ENCODE measurements around the gene FES.

Gene FES

GRCh38 chr15:90875549-90875981, 8.7 kb upstream of the FES start:
- DNase-seq (ENCODE audit: insufficient read length, low spot score) (no peak), FAIRE-seq (no peak)

- FAIRE-seq, result no peak
- DNase-seq (ENCODE audit: insufficient read length, low spot score), result no peak
These were observed 8.3 kb upstream of the FES start for GRCh38 chr15:90876046-90876445.

DNA sequence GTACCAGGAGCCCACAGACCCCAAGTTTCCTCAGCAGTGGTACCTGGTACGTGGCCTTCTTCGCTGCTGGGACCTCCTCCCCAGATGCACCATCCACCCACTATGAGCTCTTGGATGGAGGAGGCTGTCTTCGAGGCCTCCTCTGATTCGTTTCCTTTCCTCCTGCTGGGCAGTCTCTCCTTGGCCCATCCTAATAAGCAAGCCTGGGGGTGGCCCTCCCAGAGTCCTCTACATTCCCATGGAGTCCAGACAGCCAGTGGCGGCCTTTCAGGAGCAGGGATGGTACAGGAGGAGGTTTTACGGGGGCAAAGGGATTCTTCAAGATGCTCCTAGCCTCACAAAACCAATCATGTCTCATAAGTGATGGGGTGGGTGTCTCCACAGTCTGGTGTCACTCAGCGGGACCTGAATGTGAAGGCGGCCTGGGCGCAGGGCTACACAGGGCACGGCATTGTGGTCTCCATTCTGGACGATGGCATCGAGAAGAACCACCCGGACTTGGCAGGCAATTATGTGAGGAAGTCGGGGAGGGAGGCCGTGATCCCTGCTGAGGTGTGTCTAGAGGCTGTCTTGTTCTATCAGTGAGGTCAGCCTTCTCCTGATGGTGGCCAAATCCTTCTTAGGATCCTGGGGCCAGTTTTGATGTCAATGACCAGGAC, 7.7 kb upstream of the FES start:
- DNase-seq (ENCODE audit: insufficient read length, low spot score) (no peak), FAIRE-seq (no peak)

GRCh38 chr15:90877315-90877714, 7.0 kb upstream of the FES start:
- FAIRE-seq (no peak), DNase-seq (ENCODE audit: insufficient read length, low spot score) (no peak)

DNA sequence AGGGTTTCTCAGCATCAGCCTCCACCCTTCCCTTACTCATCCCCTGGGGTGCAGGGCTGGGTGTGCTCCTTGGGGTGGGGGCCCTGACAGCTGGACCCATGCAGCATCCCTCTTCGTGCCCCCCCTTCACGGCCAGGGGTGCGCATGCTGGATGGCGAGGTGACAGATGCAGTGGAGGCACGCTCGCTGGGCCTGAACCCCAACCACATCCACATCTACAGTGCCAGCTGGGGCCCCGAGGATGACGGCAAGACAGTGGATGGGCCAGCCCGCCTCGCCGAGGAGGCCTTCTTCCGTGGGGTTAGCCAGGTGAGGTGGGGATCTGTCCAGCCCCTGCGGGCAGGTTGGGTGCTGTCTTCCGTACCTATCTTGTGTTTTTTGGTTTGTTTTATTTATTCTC, 6.3 kb upstream of the FES start:
- no peak for FAIRE-seq
- DNase-seq (ENCODE audit: insufficient read length, low spot score), result no peak

DNA sequence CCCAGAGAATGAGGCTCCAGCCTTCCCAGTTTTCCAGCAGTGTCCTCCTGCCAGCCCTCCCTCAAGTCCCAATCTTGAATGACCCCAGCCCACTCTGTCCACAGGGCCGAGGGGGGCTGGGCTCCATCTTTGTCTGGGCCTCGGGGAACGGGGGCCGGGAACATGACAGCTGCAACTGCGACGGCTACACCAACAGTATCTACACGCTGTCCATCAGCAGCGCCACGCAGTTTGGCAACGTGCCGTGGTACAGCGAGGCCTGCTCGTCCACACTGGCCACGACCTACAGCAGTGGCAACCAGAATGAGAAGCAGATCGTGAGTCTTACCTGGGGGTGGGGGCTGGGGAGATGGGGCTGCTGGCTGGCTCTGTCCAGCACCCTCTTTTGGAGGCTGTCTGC, 5.6 kb upstream of the FES start:
- DNase-seq (ENCODE audit: insufficient read length, low spot score) (no peak), FAIRE-seq (no peak)

DNA sequence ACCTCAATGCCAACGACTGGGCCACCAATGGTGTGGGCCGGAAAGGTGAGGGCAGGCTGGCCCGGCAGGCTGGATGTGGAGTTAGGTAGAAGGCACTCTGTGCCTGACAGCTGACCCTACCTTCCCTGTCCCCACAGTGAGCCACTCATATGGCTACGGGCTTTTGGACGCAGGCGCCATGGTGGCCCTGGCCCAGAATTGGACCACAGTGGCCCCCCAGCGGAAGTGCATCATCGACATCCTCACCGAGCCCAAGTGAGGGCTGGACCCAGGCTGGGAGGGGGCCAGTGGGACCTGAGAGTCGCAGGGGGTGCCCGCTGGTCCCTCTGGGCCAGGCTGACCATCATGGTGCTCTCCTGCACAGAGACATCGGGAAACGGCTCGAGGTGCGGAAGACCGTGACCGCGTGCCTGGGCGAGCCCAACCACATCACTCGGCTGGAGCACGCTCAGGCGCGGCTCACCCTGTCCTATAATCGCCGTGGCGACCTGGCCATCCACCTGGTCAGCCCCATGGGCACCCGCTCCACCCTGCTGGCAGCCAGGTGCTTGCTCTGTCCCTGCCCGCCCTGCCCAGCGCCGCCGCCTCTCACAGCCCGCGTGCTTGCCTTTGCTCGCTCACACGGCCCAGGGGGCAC, 4.5 kb upstream of the FES start:
- FAIRE-seq (no peak), DNase-seq (ENCODE audit: insufficient read length, low spot score) (no peak)

DNA sequence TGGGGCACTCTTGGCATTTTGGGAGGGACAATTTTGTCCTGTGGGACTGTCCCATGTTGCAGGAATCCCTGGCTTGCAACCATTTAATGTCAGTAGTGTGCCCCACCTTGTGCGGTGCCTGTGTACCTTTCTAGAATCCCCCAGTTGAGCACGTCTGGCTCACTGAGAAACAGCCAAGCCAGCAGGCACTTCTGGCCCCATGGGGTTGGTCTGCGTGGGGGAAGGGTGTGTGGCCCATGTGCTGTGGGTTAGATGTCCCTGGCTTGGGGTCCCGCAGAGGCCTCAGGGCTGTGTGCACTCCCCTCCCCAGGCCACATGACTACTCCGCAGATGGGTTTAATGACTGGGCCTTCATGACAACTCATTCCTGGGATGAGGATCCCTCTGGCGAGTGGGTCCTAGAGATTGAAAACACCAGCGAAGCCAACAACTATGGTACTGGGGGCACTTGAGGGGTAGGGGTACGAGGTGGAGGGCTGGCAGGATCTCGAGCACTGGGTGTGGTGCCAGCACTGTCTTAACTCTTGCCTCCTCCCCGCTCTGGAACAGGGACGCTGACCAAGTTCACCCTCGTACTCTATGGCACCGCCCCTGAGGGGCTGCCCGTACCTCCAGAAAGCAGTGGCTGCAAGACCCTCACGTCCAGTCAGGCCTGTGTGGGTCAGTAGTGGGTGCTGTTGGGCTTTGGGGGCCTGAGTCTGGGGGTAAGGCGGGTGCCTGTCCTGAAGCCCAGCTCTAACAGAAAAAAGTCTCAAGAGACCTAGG, 3.7 kb upstream of the FES start:
- no peak for FAIRE-seq
- DNase-seq (ENCODE audit: insufficient read length, low spot score), result no peak

GRCh38 chr15:90881181-90881977, 2.9 kb upstream of the FES start:
- FAIRE-seq, result no peak
- no peak for DNase-seq (ENCODE audit: insufficient read length, low spot score)

DNA sequence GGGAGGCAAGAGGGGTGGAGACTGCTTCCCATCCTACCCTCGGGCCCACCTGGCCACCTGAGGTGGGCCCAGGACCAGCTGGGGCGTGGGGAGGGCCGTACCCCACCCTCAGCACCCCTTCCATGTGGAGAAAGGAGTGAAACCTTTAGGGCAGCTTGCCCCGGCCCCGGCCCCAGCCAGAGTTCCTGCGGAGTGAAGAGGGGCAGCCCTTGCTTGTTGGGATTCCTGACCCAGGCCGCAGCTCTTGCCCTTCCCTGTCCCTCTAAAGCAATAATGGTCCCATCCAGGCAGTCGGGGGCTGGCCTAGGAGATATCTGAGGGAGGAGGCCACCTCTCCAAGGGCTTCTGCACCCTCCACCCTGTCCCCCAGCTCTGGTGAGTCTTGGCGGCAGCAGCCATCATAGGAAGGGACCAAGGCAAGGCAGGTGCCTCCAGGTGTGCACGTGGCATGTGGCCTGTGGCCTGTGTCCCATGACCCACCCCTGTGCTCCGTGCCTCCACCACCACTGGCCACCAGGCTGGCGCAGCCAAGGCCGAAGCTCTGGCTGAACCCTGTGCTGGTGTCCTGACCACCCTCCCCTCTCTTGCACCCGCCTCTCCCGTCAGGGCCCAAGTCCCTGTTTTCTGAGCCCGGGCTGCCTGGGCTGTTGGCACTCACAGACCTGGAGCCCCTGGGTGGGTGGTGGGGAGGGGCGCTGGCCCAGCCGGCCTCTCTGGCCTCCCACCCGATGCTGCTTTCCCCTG, 2.2 kb upstream of the FES start:
- FAIRE-seq (no peak), DNase-seq (ENCODE audit: insufficient read length, low spot score) (no peak)

DNA sequence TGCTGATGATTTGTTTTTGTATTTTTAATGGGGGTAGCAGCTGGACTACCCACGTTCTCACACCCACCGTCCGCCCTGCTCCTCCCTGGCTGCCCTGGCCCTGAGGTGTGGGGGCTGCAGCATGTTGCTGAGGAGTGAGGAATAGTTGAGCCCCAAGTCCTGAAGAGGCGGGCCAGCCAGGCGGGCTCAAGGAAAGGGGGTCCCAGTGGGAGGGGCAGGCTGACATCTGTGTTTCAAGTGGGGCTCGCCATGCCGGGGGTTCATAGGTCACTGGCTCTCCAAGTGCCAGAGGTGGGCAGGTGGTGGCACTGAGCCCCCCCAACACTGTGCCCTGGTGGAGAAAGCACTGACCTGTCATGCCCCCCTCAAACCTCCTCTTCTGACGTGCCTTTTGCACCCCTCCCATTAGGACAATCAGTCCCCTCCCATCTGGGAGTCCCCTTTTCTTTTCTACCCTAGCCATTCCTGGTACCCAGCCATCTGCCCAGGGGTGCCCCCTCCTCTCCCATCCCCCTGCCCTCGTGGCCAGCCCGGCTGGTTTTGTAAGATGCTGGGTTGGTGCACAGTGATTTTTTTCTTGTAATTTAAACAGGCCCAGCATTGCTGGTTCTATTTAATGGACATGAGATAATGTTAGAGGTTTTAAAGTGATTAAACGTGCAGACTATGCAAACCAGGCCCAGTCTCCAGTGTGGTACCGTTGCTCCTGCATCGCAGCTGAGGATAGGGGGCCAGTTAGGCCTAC, 1.4 kb upstream of the FES start:
- FAIRE-seq, result no peak
- DNase-seq (ENCODE audit: insufficient read length, low spot score), result no peak

DNA sequence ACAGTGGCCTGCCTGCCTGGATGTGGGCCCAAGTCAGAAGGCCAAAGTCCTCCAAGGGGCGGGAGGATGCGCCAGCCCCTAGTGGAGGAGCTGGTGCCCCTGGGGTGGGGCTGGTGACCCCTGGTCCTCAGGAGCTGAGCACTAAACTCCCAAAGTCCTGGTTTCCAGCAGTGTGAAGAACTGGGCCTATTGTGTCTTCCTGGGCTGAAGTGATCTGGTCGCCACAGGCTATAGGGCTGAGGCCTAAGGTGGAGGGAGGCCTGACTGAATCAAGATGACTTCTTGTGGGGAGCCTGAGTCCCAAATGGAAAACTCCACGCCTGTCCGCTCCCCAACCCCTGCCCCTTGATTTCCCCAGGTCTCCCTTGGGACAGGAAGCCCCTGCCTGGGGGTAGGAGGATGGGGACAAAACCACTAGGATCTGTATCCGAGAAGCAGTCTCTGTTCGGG, 753 bp upstream of the FES start:
- DNase-seq (ENCODE audit: insufficient read length, low spot score) (no peak), FAIRE-seq (no peak)

GRCh38 chr15:90884719-90885431, 571 bp downstream of the FES start:
- FAIRE-seq, result no peak

GRCh38 chr15:90885432-90886290, 1.4 kb downstream of the FES start:
- DNase-seq (ENCODE audit: insufficient read length, low spot score), result no peak
- peak; percentile 4 for FAIRE-seq

More at GRCh38 chr15:90884719-90885431, 571 bp downstream of the FES start:
- no peak for DNase-seq (ENCODE audit: insufficient read length, low spot score)

- FAIRE-seq (no peak), DNase-seq (ENCODE audit: insufficient read length, low spot score) (no peak)
These were observed 1.9 kb downstream of the FES start for GRCh38 chr15:90886291-90886614.

- DNase-seq (ENCODE audit: insufficient read length, low spot score) (no peak), FAIRE-seq (no peak)
These were observed 2.8 kb downstream of the FES start for GRCh38 chr15:90887037-90887481.

DNA sequence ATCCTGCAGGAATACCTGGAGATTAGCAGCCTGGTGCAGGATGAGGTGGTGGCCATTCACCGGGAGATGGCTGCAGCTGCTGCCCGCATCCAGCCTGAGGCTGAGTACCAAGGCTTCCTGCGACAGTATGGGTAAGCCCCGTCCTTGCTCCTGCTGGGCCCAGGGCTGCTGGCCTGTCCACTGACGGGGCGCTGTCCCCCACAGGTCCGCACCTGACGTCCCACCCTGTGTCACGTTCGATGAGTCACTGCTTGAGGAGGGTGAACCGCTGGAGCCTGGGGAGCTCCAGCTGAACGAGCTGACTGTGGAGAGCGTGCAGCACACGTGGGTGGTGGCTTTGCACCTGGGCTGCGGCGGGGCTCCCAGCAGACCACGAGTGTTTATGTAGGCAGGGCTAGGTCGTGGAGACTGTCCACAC, 5.0 kb downstream of the FES start:
- FAIRE-seq (no peak), DNase-seq (ENCODE audit: insufficient read length, low spot score) (no peak)
